Keratinocyte (primary cell): ENCODE data around the gene OGFOD3. TPM values are rescaled to one million over a fixed set of nuclear protein-coding genes. Genes with fewer than 3 reads are reported as not detected.

Experiments used
- DNase-seq: peaks from one replicate; pipeline ENCODE4 v3.0.0-alpha.2; 2011; ENCODE audit warnings: low read depth, missing footprints, low spot score
- FAIRE-seq: peaks from 2 replicates; lab custom pipeline; 2011; peaks lifted over from hg19 to GRCh38; lab: Jason Lieb, UNC
- H2AFZ ChIP-seq: 2 replicates; pipeline ENCODE4 v1.6.0; 2012; ENCODE audit warnings: low read length, control low read depth, inconsistent platforms; ENCODE audit not compliant: control insufficient read depth
- H3K27ac ChIP-seq: 2 replicates; pipeline ENCODE4 v1.5.1; 2011; ENCODE audit warnings: low read length; ENCODE audit not compliant: control insufficient read depth, insufficient read depth
- H3K27me3 ChIP-seq: 3 replicates; pipeline ENCODE4 v1.6.0; 2011; ENCODE audit warnings: low read length; ENCODE audit not compliant: control insufficient read depth, insufficient read depth; ENCODE audit errors: extremely low read depth
- H3K36me3 ChIP-seq, 2 experiments: 2 replicates in 1 of 2; 3 replicates in 1 of 2; pipeline ENCODE4 v1.5.1; 2011; ENCODE audit warnings: low read length in 2 of 2, mild to moderate bottlenecking in 1 of 2; ENCODE audit not compliant: control insufficient read depth in 2 of 2, insufficient read depth in 2 of 2; ENCODE audit errors: extremely low read depth in 1 of 2
- H3K4me1 ChIP-seq: 3 replicates; pipeline ENCODE4 v1.5.1; 2011; ENCODE audit warnings: low read length; ENCODE audit not compliant: control insufficient read depth, insufficient read depth; ENCODE audit errors: extremely low read depth
- H3K4me2 ChIP-seq: 3 replicates; pipeline ENCODE4 v1.6.0; 2011; ENCODE audit warnings: low read depth, low read length; ENCODE audit not compliant: control insufficient read depth, insufficient read depth; ENCODE audit errors: extremely low read depth
- H3K4me3 ChIP-seq, 3 experiments: fragments of 200-600 bp in 1 of 3; sonication (generic) in 1 of 3; 2 replicates in 2 of 3; 3 replicates in 1 of 3; pipeline ENCODE4 v1.5.1; 2011 to 2016; ENCODE audit warnings: low read length in 3 of 3, mild to moderate bottlenecking in 3 of 3, control low read depth in 2 of 3, inconsistent platforms in 1 of 3, low read depth in 1 of 3, mixed read lengths in 1 of 3, mixed run types in 1 of 3, moderate library complexity in 1 of 3; ENCODE audit not compliant: control insufficient read depth in 2 of 3, insufficient read depth in 2 of 3; ENCODE audit errors: extremely low read depth in 1 of 3
- H3K79me2 ChIP-seq: 2 replicates; pipeline ENCODE4 v1.6.0; 2012; ENCODE audit warnings: low read length; ENCODE audit not compliant: control insufficient read depth, insufficient read depth
- H3K9ac ChIP-seq: 3 replicates; pipeline ENCODE4 v1.6.0; 2011; ENCODE audit warnings: low read length; ENCODE audit not compliant: control insufficient read depth, insufficient read depth; ENCODE audit errors: extremely low read depth
- H3K9me1 ChIP-seq: 3 replicates; pipeline ENCODE4 v1.6.0; 2011; ENCODE audit warnings: low read length; ENCODE audit not compliant: control insufficient read depth, insufficient read depth; ENCODE audit errors: extremely low read depth
- H3K9me3 ChIP-seq: 2 replicates; pipeline ENCODE4 v1.5.1; 2012; ENCODE audit warnings: low read depth, low read length; ENCODE audit not compliant: control insufficient read depth
- H4K20me1 ChIP-seq: 3 replicates; pipeline ENCODE4 v1.6.0; 2011; ENCODE audit warnings: low read length; ENCODE audit not compliant: control insufficient read depth, insufficient read depth; ENCODE audit errors: extremely low read depth
- EZH2 ChIP-seq: IDR thresholded peaks from one replicate; pipeline ENCODE4 v1.6.1; 2012; ENCODE audit warnings: inconsistent platforms, mild to moderate bottlenecking, low read length, moderate library complexity
- dilution Hi-C: fragments of 300-500 bp; cut with MboI; formaldehyde crosslinking; loops from one replicate; pipeline ENCODE4 v1.7.0; 2020; ENCODE audit warnings: low sequenced_read_pairs; ENCODE audit not compliant: extremely low pct_ligation_motif_present
- polyA plus RNA-seq, 5 experiments: library from polyadenylated mRNA; depleted of rRNA in 3 of 5; stranded (reverse) in 3 of 5; stranded (forward) in 1 of 5; unstranded in 1 of 5; fragments of >200 nt; gene quantifications; 1 replicate in 1 of 5; 2 replicates in 3 of 5; 3 replicates in 1 of 5; pipeline versions ENCODE4 v1.2.1 to v1.2.3, GENCODE V29; 2011 to 2012; ENCODE audit warnings: missing spikeins in 2 of 5, low read depth in 1 of 5, low replicate concordance in 1 of 5
- TF ChIP-seq, protein P1 (sequence below), 3 experiments: IDR thresholded peaks in 1 of 3; conservative IDR thresholded peaks in 1 of 3; optimal IDR thresholded peaks in 1 of 3; 2 replicates in 2 of 3; 3 replicates in 1 of 3; pipeline versions ENCODE3 to v1.5.1; 2011; ENCODE audit warnings: low read length in 3 of 3, mild to moderate bottlenecking in 3 of 3, moderate library complexity in 2 of 3, control low read depth in 1 of 3, inconsistent platforms in 1 of 3; ENCODE audit not compliant: insufficient read depth in 2 of 3; ENCODE audit errors: extremely low read depth in 1 of 3

Gene OGFOD3
- polyA plus RNA-seq, 1 donor (not counting 4 experiments of a cell fraction or from before 2014, with no cell fraction given), result 10.8 TPM

GRCh38 chr17:82367724-82368524 is 50.5 kb downstream of the OGFOD3 start:
- H3K27me3 ChIP-seq, result peaks cover 36% of the 10 kb centered on the region
- dilution Hi-C loops, result no loop called here

GRCh38 chr17:82366749-82367148 is 51.6 kb downstream of the OGFOD3 start:
- H3K9me1 ChIP-seq, result no peaks in the 10 kb centered on the region
- DNase-seq, result no peak
- H3K36me3 ChIP-seq, result no peaks in the 10 kb centered on the region
- TF ChIP-seq, protein P1, sequence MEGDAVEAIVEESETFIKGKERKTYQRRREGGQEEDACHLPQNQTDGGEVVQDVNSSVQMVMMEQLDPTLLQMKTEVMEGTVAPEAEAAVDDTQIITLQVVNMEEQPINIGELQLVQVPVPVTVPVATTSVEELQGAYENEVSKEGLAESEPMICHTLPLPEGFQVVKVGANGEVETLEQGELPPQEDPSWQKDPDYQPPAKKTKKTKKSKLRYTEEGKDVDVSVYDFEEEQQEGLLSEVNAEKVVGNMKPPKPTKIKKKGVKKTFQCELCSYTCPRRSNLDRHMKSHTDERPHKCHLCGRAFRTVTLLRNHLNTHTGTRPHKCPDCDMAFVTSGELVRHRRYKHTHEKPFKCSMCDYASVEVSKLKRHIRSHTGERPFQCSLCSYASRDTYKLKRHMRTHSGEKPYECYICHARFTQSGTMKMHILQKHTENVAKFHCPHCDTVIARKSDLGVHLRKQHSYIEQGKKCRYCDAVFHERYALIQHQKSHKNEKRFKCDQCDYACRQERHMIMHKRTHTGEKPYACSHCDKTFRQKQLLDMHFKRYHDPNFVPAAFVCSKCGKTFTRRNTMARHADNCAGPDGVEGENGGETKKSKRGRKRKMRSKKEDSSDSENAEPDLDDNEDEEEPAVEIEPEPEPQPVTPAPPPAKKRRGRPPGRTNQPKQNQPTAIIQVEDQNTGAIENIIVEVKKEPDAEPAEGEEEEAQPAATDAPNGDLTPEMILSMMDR (optimal IDR thresholded peaks at IDR 0.05 in 1 of 3, IDR thresholded peaks at IDR 0.05 in 1 of 3, conservative IDR thresholded peaks at IDR 0.05 in 1 of 3; ENCODE audit: extremely low read depth in 1 of 3, insufficient read depth in 2 of 3, low read length in 3 of 3), result no peak
- no peak for TF ChIP-seq EZH2
- no peaks in the 10 kb centered on the region for H3K9me3 ChIP-seq
- H3K4me2 ChIP-seq, result no peak overlapping the region
- no peaks in the 10 kb centered on the region for H3K79me2 ChIP-seq
- no peak for FAIRE-seq
- dilution Hi-C loops, result no loop called here
- H3K9ac ChIP-seq, result no peak overlapping the region
- H3K27ac ChIP-seq, result no peak overlapping the region
- no peaks in the 10 kb centered on the region for H4K20me1 ChIP-seq
- H3K4me1 ChIP-seq, result peaks cover 3% of the 10 kb centered on the region
- no peak overlapping the region for H2AFZ ChIP-seq
- no peak overlapping the region for H3K4me3 ChIP-seq
- H3K27me3 ChIP-seq, result peaks cover 27% of the 10 kb centered on the region

More at GRCh38 chr17:82367724-82368524, 50.5 kb downstream of the OGFOD3 start:
- Histone ChIP-seq H3K36me3 (no peaks in the 10 kb centered on the region), H4K20me1 (no peaks in the 10 kb centered on the region), H3K4me2 (no peak overlapping the region), H3K9me3 (no peaks in the 10 kb centered on the region), H3K79me2 (no peaks in the 10 kb centered on the region), H3K9ac (no peak overlapping the region), H2AFZ (no peak overlapping the region), H3K9me1 (no peaks in the 10 kb centered on the region), H3K4me3 (no peak overlapping the region), H3K27ac (no peak overlapping the region), H3K4me1 (peaks cover 3% of the 10 kb centered on the region)
- no peak for DNase-seq
- no peak for FAIRE-seq
- TF ChIP-seq, protein P1 (optimal IDR thresholded peaks at IDR 0.05 in 1 of 3, IDR thresholded peaks at IDR 0.05 in 1 of 3, conservative IDR thresholded peaks at IDR 0.05 in 1 of 3; ENCODE audit: extremely low read depth in 1 of 3, insufficient read depth in 2 of 3, low read length in 3 of 3), result no peak
- TF ChIP-seq EZH2, result no peak
